ENCODE results near the gene FH.

Gene FH

DNA sequence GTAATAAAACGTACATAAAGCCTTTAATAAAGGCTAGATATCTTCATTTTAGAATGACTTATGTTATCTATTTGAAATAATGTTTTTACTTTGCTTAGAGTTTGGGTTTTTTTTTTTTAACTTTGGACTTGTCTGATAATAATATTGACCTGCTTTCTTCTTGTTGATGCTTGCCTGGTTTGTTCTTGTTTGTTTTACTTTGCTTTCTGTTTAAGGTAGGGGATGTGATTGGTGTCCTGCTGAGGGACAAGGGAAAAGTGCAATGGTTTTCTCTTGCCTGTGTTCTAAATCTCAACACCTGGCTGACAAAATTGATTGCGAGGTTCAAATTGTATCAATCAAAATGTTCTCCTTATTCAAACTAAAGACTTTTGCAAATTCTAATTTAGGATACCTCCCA is 2.2 kb upstream of the FH start:
- DNase-seq = no peak

- DNase-seq = no peak
Measured at GRCh38 chr1:241520080-241520465, 518 bp upstream of the FH start.

DNA sequence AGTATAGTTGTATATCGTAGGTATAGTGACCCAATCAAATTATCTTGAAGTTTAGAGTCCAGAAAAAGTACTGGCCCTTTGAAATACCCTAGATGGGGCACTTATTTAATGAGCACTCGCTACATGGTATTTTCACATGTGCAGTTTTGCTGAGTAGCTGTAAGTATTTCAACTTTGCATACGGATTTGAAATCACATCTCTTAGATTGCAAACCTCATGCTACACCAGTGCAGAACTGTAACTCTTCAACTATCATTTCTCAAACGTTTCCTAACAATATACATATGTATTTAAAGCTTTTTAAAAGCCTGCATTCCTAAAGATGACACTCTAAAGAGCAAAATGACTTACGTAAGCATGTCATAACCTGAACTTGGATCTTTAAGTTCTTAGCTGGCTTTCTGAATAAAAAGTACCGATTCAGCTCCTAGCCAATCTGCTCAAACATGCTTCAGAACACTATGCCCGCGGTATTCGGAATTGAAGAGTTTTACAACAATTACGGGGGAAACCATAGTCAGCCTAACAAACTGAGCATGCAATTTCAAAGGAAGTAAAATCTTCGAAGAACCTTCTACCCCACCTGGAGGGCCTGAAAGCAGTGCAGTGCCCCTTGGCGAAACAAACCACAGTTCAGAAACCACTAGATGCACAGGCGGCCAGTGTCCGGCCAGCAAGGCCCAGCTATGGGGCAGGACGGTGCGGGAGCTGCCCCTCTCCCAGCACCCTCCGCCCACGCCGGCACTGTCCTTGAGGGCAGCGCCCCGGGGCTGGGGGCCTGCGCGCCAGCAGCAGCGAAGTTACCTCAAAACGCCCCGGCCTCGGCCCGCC is 863 bp downstream of the FH start:
- peak; percentile 10 for DNase-seq

GRCh38 chr1:241513378-241513777 is 6.2 kb downstream of the FH start:
- no peak for DNase-seq

- DNase-seq = no peak
Measured at GRCh38 chr1:241507189-241507863, 12.2 kb downstream of the FH start.

- DNase-seq = no peak
Measured at GRCh38 chr1:241503444-241503843, 16.1 kb downstream of the FH start.

DNA sequence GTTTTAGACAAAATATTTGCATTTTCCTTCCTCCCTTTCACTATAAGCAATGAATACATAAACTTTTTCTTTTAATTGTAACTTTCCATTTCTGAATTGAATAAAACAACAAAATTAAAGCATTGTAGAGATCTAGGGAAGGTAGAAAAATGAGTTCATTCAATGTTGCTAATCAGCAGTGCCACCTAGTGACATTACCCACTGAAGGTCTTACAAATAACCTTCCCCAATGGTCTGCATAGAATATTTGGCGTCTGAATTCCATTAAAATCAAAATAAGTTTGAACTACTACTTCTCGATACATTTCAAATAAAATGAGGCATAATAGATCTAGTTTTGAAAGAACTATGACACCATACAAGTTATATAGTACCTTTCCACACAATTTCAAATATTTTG is 19.6 kb downstream of the FH start:
- peak; percentile 54 for DNase-seq

DNA sequence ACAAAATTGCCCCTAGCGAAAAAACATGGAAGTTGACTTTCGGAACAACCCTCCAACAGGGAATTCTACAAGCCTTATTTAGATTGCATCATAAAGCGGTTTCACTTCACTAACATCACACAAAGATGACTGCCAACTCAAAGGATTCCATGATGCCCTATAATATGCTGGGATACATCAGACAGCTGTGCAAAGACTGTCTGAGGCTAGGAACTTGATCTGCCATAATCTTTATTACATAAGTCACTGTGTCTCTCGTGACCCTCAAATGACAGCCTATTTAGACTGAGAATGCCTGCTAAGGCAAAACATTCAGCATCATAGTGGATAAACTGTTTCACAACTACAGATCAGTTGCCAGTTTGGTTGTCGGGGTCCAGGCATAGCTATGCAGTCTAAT is 23.8 kb downstream of the FH start:
- no peak for DNase-seq

- DNase-seq = no peak
Measured at GRCh38 chr1:241488739-241489138, 30.8 kb downstream of the FH start.

GRCh38 chr1:241485554-241485992 is 34.0 kb downstream of the FH start:
- peak; percentile 56 for DNase-seq

- DNase-seq = no peak
Measured at GRCh38 chr1:241485145-241485544, 34.4 kb downstream of the FH start.

DNA sequence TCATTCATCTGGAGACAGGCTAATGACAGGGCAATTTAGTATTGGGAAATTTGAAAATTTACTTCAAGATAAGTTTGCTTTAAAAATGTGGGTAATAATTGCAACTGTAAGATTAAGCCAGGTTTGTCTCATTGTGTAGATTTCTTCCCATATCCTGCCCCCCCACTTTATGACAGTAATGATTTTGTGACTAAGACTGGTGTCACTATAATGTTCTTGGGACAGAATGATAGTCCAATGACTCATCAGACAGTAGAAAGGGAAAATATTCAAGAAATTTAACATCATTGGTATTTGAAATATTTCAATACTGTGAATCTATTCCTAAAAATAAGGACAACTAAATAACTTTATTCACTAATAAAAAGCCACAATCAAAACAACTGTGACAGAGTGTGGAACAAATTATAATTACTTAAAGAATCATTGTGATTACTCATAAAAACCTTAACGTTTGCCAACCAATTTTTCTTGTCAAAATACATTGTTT is 36.7 kb downstream of the FH start:
- no peak for DNase-seq

GRCh38 chr1:241479294-241479693 is 40.3 kb downstream of the FH start:
- DNase-seq = no peak

- no peak for DNase-seq
Measured at GRCh38 chr1:241475671-241476070, 43.9 kb downstream of the FH start.

DNA sequence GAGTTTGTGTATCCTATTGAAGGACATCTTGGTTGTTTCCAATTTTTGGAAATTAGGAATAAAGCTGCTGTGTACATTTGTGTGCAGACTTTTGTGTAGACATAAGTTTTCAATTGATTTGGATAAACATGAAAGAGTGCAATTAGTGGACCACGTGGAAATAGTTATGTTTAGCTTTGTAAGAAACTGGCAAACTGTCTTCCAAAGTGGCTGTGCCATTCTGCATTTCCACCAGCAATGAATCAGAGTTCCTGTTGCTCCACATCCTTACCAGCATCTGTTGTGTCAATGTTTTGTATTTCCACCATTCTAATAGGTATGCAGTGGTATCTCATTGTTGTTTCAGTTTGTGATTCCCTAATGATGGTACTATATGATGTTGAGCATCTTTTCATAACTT is 46.5 kb downstream of the FH start:
- DNase-seq = no peak

- no peak for DNase-seq
Measured at GRCh38 chr1:241470908-241471590, 48.5 kb downstream of the FH start.

GRCh38 chr1:241470361-241470760 is 49.2 kb downstream of the FH start:
- DNase-seq = no peak

- no peak for DNase-seq
Measured at GRCh38 chr1:241465673-241466072, 53.9 kb downstream of the FH start.

DNA sequence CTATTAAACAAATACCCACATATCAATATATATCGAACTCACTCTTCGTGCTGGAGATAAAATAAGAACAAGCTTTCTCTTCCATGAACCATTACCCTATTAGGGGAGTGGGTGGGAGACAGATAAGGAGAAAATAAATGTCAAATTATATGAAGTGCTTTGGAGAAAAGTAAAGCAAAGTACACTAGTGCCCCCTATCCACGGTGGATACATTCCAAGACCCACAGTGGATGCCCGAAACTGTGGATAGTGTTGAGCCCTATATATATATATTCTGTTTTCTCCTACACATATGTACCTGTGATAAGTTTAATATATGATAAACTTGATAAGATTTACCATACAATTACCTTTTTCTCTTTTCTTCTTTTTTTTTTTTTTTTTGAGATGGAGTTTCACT is 54.6 kb downstream of the FH start:
- no peak for DNase-seq

DNA sequence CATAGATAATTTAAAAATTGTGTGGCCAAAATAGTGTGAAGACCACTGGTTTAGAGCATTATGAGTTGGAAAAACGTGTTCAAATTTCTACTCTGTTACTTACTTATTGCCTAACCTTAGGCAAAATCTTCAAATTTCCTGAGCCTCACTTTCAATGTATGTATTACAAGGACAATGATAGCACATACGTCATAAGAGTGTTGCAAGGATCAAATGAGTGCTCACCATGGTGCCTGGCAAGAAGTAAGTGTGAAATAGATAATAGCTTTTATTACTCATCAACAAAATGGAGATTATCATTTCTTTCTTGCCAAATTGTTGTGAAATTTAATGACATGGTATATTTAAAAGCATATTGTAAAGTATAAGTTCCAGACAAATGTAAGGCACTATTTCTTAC is 57.2 kb downstream of the FH start:
- no peak for DNase-seq

- no peak for DNase-seq
Measured at GRCh38 chr1:241460098-241460873, 59.3 kb downstream of the FH start.

DNA sequence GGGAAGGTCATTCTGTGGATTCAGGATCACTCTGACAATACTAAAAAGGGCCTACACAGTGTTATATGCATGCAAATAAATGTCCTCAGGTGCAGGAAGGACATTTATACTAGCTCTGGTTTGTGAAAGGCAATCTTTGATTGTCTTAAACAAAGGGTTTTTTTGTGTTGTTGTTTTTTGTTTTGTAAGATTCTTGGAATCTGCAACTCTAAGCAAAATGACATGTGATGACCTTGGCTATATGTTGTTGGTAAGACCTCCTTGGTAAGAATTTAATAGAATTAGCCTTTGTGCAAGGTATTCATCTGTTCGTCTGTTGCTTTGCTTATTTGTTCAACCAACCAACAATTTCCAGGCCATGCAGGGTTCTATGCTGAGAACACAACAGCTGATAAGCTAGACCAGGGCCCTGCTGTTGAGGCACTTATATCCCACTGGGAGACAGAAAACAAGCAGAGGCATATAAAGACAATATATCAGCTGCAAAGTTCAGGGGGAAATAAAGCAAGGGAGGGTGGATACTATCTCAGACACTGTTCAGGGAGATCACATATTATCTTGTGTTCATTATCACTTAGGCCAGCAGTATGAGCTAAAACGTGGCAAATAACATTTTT is 60.3 kb downstream of the FH start:
- DNase-seq = no peak

DNA sequence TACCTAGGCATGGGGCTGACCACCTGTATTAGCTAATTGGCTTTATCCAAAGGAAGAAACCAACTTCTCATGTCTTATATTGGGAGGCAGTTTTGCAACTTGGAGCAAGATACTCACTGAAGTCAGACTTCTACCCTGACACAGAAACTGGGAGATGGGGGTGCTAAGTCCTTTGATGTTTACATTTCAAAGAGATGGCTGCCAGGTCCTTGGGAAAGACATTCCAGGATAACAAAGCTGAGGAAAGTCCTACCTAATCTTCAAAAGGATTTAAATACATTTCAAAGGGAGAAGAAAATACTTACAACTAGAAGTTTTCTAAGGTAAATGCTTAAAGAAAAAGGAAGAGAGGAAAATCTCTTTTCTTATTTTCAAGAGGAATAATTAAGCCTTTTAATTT is 62.1 kb downstream of the FH start:
- no peak for DNase-seq

All from hematopoietic multipotent progenitor cell treated with erythropoietin and hydrocortisone succinate and interleukin-3 and kit ligand, for 8 days (in vitro differentiated cells).